Transverse colon (tissue), 4 donors: ENCODE results near the gene TOMM6. TPM values are rescaled to one million over a fixed set of nuclear protein-coding genes. Genes with fewer than 3 reads are reported as not detected.

Source experiments
- DNase-seq: peaks from one replicate; pipeline ENCODE4 v3.0.0-alpha.2; 2019
- H3K27ac ChIP-seq, 4 donors: fragments of 200-600 bp; sonication (generic); 2 replicates each; pipeline ENCODE4 v1.5.1; 2016 to 2018; ENCODE audit warnings: inconsistent platforms in 4 of 4
- H3K27me3 ChIP-seq: fragments of 200-600 bp; sonication (generic); 2 replicates; pipeline ENCODE4 v1.5.1; 2017; ENCODE audit warnings: inconsistent platforms
- H3K36me3 ChIP-seq, 4 donors: fragments of 200-600 bp; sonication (generic); 2 replicates each; pipeline ENCODE4 v1.5.1; 2017 to 2019; ENCODE audit warnings: inconsistent platforms in 4 of 4
- H3K4me1 ChIP-seq, 4 donors: fragments of 200-600 bp; sonication (generic); 2 replicates each; pipeline ENCODE4 v1.5.1; 2017 to 2020; ENCODE audit warnings: inconsistent platforms in 4 of 4
- H3K4me3 ChIP-seq, 4 donors: fragments of 200-600 bp; sonication (generic); 1 replicate in 1 of 4; 2 replicates in 3 of 4; pipeline versions ENCODE4 v1.5.1 to v1.6.1; 2017 to 2019; ENCODE audit warnings: inconsistent platforms in 4 of 4
- H3K9me3 ChIP-seq, 2 donors: fragments of 200-600 bp; sonication (generic); 2 replicates each; pipeline ENCODE4 v1.5.1; 2017 to 2019; ENCODE audit warnings: inconsistent platforms in 2 of 2
- EP300 ChIP-seq: sonication (generic); formaldehyde crosslinking; IDR thresholded peaks from one replicate; pipeline ENCODE4 v1.6.1; 2017; ENCODE audit warnings: antibody characterized with exemption, low read depth
- POLR2A ChIP-seq: fragments of 450-650 bp; IDR thresholded peaks from one replicate; pipeline ENCODE4 v1.6.1; 2016; ENCODE audit warnings: antibody characterized with exemption, mild to moderate bottlenecking, moderate library complexity
- POLR2AphosphoS5 ChIP-seq, 3 donors: sonication (generic); formaldehyde crosslinking; IDR thresholded peaks; one replicate each; pipeline ENCODE4 v1.6.1; 2016; ENCODE audit warnings: antibody characterized with exemption in 3 of 3
- WGBS, 2 donors: methylation state at CpG; one replicate each; pipeline ENCODE4 v1.1.5; 2018; ENCODE audit warnings: low coverage in 1 of 2; 5-methylcytosine and 5-hydroxymethylcytosine counted together
- in situ Hi-C, 4 donors: fragments of 200-750 bp; cut with MboI; loops; one replicate each; pipeline versions ENCODE4 v1.15.0 to v1.15.1; 2017; ENCODE audit warnings: low sequenced_read_pairs in 3 of 4, low pct_ligation_motif_present in 1 of 4, low pct_unique_long_range_greater_than_20kb in 1 of 4
- intact Hi-C: fragments of 100-400 bp; cut with DNase I; formaldehyde crosslinking; loops from one replicate; pipeline ENCODE4 v1.15.1; 2023; ENCODE audit warnings: low total_unique reads
- total RNA-seq, 4 donors: library from RNA; depleted of rRNA; stranded (reverse); fragments of >200 nt; gene quantifications; one replicate each; pipeline ENCODE4 v1.1.0, GENCODE V29; 2016
- TF ChIP-seq, protein P1 (sequence below), 5 experiments: fragments of 200-600 bp in 3 of 5; fragments of 450-650 bp in 2 of 5; sonication (generic) in 3 of 5; IDR thresholded peaks; 1 replicate in 2 of 5; 2 replicates in 3 of 5; pipeline ENCODE4 v1.5.1; 2016 to 2017; ENCODE audit warnings: antibody characterized with exemption in 5 of 5, inconsistent platforms in 3 of 5, mild to moderate bottlenecking in 2 of 5, moderate library complexity in 1 of 5

Gene TOMM6
- total RNA-seq, 4 donors from 2014 or later, result 24.1 to 93.1 (median 85.6) TPM

DNA sequence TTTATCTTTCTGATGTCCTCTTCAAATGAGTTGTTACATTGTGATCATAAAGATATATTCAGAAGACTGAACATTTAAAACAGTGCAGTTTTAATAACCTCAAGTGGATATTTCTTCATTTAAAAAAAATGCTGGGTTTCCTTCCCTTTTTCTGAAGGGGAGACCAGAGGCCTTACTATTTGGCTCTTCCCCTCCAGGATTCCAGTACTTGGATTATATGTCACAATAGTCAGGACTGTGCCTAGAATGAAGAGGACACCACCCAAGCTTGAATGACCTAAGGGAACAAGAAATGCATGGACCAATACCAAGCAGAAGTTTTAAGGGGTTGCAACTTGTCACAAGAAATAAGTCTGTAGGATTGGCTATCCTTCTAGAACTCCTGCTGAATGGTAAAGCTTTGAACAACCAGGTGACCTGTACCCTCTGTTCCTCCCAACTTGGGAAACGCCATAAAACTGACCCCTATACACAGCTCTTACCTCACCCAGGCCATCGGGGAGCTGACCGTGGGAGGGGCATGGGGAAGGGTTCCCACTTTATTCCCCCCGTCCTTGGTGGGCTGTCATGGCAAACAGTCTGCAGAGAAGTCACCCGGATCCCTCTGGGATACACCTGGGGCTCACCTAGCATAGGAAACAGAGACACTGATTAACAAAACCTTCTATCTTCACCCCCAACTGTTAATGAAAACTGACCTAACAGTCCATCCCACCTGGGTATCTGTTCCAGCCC, 9.8 kb upstream of the TOMM6 start:
- intact Hi-C loops (loop anchor here (5.0 kb wide), 1 partner anchor 260 kb away; no protein-coding TSS in a partner anchor), in situ Hi-C loops (loop anchor here in 1 of 4 donors (25.0 kb wide), 1 partner anchor 135 kb away; the partner anchor contains the start of genes BYSL and MED20)
- peaks cover 0 to 20% (median 5%) of the 10 kb centered on the region in 4 donors for H3K36me3 ChIP-seq
- WGBS, 2 donors, result 86% methylated on average over 5 of the region's 5 CpGs; no CpG with 5 or more reads in 1 of the 2 donors
- no peaks in the 10 kb centered on the region for H3K9me3 ChIP-seq
- no peak overlapping the region for H3K27ac ChIP-seq
- no peaks in the 10 kb centered on the region for H3K27me3 ChIP-seq
- H3K4me3 ChIP-seq, result no peak overlapping the region
- peaks cover 13 to 23% (median 20%) of the 10 kb centered on the region in 4 donors for H3K4me1 ChIP-seq
- TF ChIP-seq EP300 (no peak), POLR2AphosphoS5 (IDR thresholded peaks at IDR 0.05) (no peak), POLR2A (no peak)
- TF ChIP-seq, protein P1, sequence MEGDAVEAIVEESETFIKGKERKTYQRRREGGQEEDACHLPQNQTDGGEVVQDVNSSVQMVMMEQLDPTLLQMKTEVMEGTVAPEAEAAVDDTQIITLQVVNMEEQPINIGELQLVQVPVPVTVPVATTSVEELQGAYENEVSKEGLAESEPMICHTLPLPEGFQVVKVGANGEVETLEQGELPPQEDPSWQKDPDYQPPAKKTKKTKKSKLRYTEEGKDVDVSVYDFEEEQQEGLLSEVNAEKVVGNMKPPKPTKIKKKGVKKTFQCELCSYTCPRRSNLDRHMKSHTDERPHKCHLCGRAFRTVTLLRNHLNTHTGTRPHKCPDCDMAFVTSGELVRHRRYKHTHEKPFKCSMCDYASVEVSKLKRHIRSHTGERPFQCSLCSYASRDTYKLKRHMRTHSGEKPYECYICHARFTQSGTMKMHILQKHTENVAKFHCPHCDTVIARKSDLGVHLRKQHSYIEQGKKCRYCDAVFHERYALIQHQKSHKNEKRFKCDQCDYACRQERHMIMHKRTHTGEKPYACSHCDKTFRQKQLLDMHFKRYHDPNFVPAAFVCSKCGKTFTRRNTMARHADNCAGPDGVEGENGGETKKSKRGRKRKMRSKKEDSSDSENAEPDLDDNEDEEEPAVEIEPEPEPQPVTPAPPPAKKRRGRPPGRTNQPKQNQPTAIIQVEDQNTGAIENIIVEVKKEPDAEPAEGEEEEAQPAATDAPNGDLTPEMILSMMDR (IDR thresholded peaks at IDR 0.05), result no peak
- DNase-seq, result no peak

DNA sequence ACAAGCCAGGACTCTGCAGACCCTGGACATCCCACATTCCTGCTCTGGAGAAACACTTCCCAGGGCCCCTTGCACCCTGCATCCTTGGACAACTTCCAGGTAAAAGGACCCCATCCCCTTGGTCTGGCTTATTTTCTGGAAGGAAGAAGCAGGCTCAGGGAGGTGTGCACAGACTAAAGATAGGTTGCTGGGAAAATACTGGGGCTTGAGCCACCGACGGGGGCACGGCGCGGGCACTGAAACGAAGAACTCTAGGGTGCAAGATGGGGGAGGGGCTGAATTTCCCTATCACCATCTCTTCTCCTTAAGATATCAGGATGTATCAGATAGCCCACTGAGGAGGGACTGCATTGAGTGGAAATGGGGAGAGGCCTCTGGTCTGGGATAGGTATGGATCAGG, 8.6 kb upstream of the TOMM6 start:
- Histone ChIP-seq H3K27me3 (no peaks in the 10 kb centered on the region), H3K4me3 (peak overlapping the region in 3 of 4 donors; percentile 67 to 87 (median 80)), H3K36me3 (peaks cover 0 to 13% (median 4%) of the 10 kb centered on the region in 4 donors), H3K27ac (peak overlapping the region in 3 of 4 donors; percentile 66 to 95 (median 88)), H3K9me3 (no peaks in the 10 kb centered on the region), H3K4me1 (peaks cover 13 to 23% (median 20%) of the 10 kb centered on the region in 4 donors)
- 0 to 46% methylated on average over 1 to 6 of the region's 6 CpGs for WGBS, 2 donors
- no peak for DNase-seq
- in situ Hi-C loops (loop anchor here in 1 of 4 donors (25.0 kb wide), 1 partner anchor 133 kb away; the partner anchor contains the start of genes BYSL and MED20), intact Hi-C loops (loop anchor here (5.0 kb wide), 1 partner anchor 262 kb away; no protein-coding TSS in a partner anchor)
- no peak for TF ChIP-seq EP300
- no peak for TF ChIP-seq POLR2AphosphoS5 (IDR thresholded peaks at IDR 0.05)

DNA sequence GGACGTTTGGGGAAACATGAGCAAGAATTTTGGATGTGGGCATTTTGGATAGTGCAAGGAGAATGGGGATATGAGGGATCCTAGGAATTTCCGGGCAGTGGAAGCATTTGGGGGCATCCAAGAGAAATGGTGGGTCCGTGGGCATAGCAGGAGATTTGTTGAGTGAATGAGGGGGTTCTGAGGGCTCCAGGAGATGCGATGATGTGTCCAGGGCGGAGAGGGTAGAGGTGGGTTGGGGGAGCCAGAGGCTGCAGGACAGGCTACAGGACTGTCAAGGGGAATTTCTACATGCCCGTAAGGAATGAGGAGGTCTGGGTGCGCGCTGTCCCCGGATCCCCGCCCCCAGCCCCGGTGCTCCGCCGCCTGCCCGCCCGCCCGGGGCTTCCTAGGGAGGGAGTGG, 8.2 kb upstream of the TOMM6 start:
- intact Hi-C loops (loop anchor here (5.0 kb wide), 1 partner anchor 262 kb away; no protein-coding TSS in a partner anchor), in situ Hi-C loops (loop anchor here in 1 of 4 donors (25.0 kb wide), 1 partner anchor 133 kb away; the partner anchor contains the start of genes BYSL and MED20)
- Histone ChIP-seq H3K4me1 (peaks cover 13 to 23% (median 20%) of the 10 kb centered on the region in 4 donors), H3K9me3 (no peaks in the 10 kb centered on the region), H3K4me3 (peak overlapping the region; percentile 54 to 87 (median 74)), H3K27ac (peak overlapping the region; percentile 66 to 95 (median 89)), H3K36me3 (peaks cover 0 to 8% (median 3%) of the 10 kb centered on the region in 4 donors), H3K27me3 (no peaks in the 10 kb centered on the region)
- no peak for DNase-seq
- TF ChIP-seq POLR2AphosphoS5 (IDR thresholded peaks at IDR 0.05) (no peak), EP300 (no peak), POLR2A (no peak)
- TF ChIP-seq, protein P1 (IDR thresholded peaks at IDR 0.05), result no peak
- WGBS, 2 donors, result 3 to 5% methylated on average over 5 to 14 of the region's 16 CpGs

DNA sequence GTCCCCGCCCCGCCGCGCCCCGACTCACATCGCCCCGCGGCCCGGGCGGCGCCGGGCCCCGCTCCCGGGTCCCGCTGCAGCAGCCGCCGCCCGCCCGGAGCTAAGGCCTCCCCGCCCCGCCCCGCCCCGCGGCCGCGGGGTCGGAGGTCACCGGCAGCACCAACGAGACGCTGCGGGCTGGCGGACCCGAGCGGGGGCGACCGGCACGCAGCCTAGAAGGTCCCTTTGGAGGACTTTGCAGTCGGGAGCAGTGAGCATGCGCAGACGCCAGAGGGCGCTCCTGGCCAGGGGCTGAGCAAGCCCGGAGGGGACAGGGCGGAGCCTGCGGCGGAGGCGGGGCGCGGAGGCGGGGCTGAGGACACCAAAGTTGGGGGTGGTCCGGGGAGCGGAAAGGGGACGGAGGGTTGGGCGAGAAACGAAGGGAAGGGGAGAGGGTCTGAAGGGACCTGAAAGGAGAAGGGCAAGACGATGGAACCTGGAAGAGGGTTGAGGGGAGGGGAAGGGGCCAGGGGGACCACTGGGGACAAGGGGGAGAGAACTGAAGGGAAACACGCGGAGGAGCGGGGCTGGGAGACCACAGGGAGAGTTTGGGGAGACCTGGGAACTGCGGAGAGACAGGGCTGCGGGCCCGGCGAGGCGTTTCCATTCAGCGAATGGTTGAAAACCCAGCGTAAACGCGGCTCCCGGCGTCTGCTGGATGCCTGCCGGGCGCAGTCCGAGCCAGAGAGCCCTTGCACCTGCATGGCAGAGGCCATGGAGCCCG, 7.5 kb upstream of the TOMM6 start, which contains the start of gene FRS3:
FRS3 (minus strand) TSS at position 113 of the 763 bp plus-strand sequence. CDS start 2,913 bp downstream, outside the sequence.
- DNase-seq, result peak; percentile 100
- no peaks in the 10 kb centered on the region for H3K9me3 ChIP-seq
- H3K27me3 ChIP-seq, result no peaks in the 10 kb centered on the region
- in situ Hi-C loops (loop anchor here in 3 of 4 donors (5.0 to 25.0 kb wide), 3 partner anchors 132 to 267 kb away; partner anchors contain the start of genes BYSL (in 1 of the 3) and MED20 (in 1 of the 3)), intact Hi-C loops (loop anchor here (5.0 kb wide), 2 partner anchors 263 to 267 kb away; no protein-coding TSS in a partner anchor)
- peaks cover 13 to 23% (median 20%) of the 10 kb centered on the region in 4 donors for H3K4me1 ChIP-seq
- peak within 1 kb of the TSS; percentile 88 to 96 (median 92) for H3K27ac ChIP-seq
- WGBS, 2 donors, result 1% methylated on average over 14 to 38 of the region's 73 CpGs
- TF ChIP-seq EP300 (no peak), POLR2AphosphoS5 (IDR thresholded peaks at IDR 0.05) (peak in 2 of 3 donors; percentile 45 to 69), POLR2A (no peak)
- TF ChIP-seq, protein P1 (IDR thresholded peaks at IDR 0.05), result peak; percentile 83 to 97 (median 88)
- H3K36me3 ChIP-seq, result peaks cover 0 to 2% (median 0%) of the 10 kb centered on the region in 4 donors
- H3K4me3 ChIP-seq, result peak within 1 kb of the TSS; percentile 67 to 91 (median 84)
